Daoy (cell line): ENCODE results near the gene ALKBH6. TPM values are rescaled to one million over a fixed set of nuclear protein-coding genes. Genes with fewer than 3 reads are reported as not detected.

Experiments used
- total RNA-seq: library from RNA; depleted of rRNA; stranded (reverse); fragments of >200 nt; shearing (Covaris generic); gene quantifications from 2 replicates; pipeline ENCODE4 v1.2.3, GENCODE V29; 2014; rRNA removed

The ALKBH6 gene
- total RNA-seq, 1 experiment from 2014 or later: 32.2 TPM

Other genes starting within 250 kb of the ALKBH6 start
- gene ARHGAP33, start 238.6 kb downstream of the ALKBH6 start, total RNA-seq: 7.0 and 9.0 TPM in 2 replicates
- not detected in 2 replicates for gene PRODH2, start 201.4 kb downstream of the ALKBH6 start, total RNA-seq
- not detected in 2 replicates for gene NPHS1, start 161.7 kb downstream of the ALKBH6 start, total RNA-seq
- gene KIRREL2, start 157.3 kb downstream of the ALKBH6 start, total RNA-seq: 0.34 and 0.60 TPM in 2 replicates
- 2.5 and 6.5 TPM in 2 replicates for gene APLP1, start 145.6 kb downstream of the ALKBH6 start, total RNA-seq
- 8.5 and 33.9 TPM in 2 replicates for gene NFKBID, start 113.7 kb downstream of the ALKBH6 start, total RNA-seq
- not detected in 2 replicates for gene HCST, start 111.7 kb downstream of the ALKBH6 start, total RNA-seq
- not detected in 2 replicates for gene TYROBP, start 105.9 kb downstream of the ALKBH6 start, total RNA-seq
- gene LRFN3, start 77.8 kb downstream of the ALKBH6 start, total RNA-seq: 1.2 and 1.4 TPM in 2 replicates
- 44.7 and 49.8 TPM in 2 replicates for gene SDHAF1, start 19.0 kb downstream of the ALKBH6 start, total RNA-seq
- gene SYNE4, start 5.4 kb downstream of the ALKBH6 start, total RNA-seq: not detected in 2 replicates
- 0.69 and 1.0 TPM in 2 replicates for gene CLIP3, start 18.7 kb upstream of the ALKBH6 start, total RNA-seq
- gene THAP8, start 40.1 kb upstream of the ALKBH6 start, total RNA-seq: 0.54 and 0.86 TPM in 2 replicates
- 14.6 and 19.8 TPM in 2 replicates for gene WDR62, start 40.7 kb upstream of the ALKBH6 start, total RNA-seq
- gene OVOL3, start 96.9 kb upstream of the ALKBH6 start, total RNA-seq: not detected in 2 replicates
- gene POLR2I, start 100.7 kb upstream of the ALKBH6 start, total RNA-seq: 68.9 and 105 TPM in 2 replicates
- gene TBCB, start 101.3 kb upstream of the ALKBH6 start, total RNA-seq: 354 and 373 TPM in 2 replicates
- 122 and 257 TPM in 2 replicates for gene CAPNS1, start 125.9 kb upstream of the ALKBH6 start, total RNA-seq
- gene COX7A1, start 138.2 kb upstream of the ALKBH6 start, total RNA-seq: not detected in 2 replicates
- 2.3 and 3.2 TPM in 2 replicates for gene ZNF565, start 200.5 kb upstream of the ALKBH6 start, total RNA-seq
- 211 and 232 TPM in 2 replicates for gene ZNF146, start 200.9 kb upstream of the ALKBH6 start, total RNA-seq